HL-60/S4 (cell line): ENCODE results near the gene RSPO3.

Experiments used
- in situ Hi-C: fragments of 300-500 bp; cut with MboI; formaldehyde crosslinking; loops from 2 replicates; pipeline ENCODE4 v1.14.3; 2022; ENCODE audit warnings: low sequenced_read_pairs

RSPO3 gene

DNA sequence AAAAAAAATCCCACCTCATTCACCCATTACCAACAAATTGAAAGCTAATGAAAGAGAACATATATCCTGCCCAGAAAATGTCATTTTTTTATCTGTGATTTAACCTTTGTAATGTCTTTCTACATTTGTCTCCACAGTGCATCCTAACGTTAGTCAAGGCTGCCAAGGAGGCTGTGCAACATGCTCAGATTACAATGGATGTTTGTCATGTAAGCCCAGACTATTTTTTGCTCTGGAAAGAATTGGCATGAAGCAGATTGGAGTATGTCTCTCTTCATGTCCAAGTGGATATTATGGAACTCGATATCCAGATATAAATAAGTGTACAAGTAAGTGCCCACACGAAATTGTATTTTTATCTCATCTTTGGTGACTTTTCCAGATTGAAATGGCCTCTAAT, 30.0 kb downstream of the RSPO3 start:
- in situ Hi-C loops, result no loop called here

DNA sequence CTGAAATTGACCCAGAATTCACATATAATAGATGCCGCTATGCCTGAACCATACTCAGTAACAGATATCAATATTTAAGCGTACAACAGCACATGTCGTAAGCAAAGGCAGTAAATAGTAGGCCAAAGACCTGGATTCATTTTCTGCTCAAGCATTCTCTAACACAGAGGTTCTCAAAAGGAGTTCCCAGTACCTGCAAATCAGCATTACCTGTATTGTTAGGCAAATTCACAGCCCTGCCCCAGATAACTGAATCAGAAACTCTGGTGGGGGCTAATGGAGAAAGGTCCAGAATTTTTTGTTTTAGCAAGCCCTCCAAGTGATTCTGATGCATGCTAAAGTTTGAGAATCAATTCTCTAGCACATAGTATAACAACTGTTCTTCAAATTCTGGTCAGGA, 36.0 kb downstream of the RSPO3 start:
- in situ Hi-C loops, result no loop called here

- in situ Hi-C loops, result no loop called here
Measured at GRCh38 chr6:127160484-127160883, 42.0 kb downstream of the RSPO3 start.

GRCh38 chr6:127162836-127163235, 44.4 kb downstream of the RSPO3 start:
- in situ Hi-C loops, result no loop called here

DNA sequence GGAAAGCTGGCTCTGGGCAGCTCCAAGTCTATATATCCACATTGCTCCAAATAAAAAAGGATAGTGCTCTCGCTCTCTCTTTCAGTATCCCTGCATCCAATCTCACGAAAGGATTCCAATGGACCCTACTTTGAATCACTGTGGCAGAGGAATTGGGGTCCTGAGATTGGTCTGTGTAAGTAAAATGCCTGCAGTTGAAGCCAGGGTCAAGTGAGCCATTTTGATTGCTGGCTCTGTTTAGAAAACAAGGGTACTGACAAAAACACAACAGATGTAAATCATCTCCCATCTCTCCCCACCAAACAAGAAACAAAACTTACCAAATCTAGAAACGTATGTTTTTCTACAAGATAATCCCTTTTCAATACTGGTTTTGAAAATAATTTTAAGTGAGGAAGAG, 45.6 kb downstream of the RSPO3 start:
- in situ Hi-C loops, result no loop called here

DNA sequence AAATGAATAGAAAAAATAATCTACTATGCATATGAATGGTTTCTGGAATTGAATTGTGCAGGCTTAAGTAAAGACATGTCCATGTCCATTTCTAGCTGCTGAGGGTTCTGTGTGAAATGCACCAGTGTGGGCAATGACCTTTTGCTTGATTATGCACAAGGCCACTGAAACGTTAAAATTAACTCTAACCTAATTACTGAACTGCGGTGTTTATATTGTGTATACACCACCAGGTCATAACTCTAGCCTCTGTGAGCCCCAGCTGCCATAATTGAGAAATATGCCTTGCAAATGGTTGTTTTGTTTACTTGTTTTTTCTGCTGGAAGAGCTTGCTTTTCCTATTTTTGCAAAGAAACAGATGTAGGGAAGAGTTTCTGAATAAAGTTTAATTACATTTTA, 46.1 kb downstream of the RSPO3 start:
- in situ Hi-C loops, result no loop called here

DNA sequence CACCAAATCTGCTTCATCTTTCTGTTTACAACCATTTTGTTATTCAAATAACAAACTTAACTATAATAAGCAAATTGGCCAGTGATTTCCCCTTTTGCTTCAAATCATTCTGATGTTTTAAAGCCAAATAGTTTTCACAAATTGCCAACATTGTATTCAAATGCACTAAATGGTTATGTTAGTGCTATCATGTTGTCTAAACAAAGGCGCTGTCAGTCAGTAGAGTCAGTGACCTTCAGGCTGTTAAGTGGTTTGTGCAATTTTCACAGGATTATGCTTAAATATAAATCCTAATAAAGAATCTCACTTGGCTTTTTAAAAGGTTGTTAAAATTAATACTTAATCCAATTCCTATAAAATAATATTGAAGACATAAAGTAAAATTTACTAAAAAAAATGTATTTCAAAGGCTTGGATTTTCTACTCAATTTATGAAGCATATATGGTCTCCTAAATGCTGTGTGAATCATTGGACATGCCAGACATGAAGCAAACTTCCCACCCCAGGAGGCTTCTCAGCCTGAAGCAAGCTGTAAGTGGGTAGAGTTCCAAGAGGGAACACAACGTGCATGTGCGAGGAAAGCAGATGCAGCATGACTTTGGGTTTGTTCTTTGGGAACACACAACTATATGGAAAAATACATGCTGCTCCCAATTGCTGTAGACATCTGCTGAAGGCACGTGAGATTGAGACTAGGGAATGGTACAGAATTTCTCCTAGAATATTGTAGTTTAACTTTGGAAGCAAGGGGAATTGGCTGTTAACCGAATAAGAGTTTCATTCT, 54.9 kb downstream of the RSPO3 start:
- in situ Hi-C loops, result no loop called here

GRCh38 chr6:127176146-127176545, 57.7 kb downstream of the RSPO3 start:
- in situ Hi-C loops, result loop anchor here (25.0 kb wide), 1 partner anchor 361 kb away; no protein-coding TSS in a partner anchor

DNA sequence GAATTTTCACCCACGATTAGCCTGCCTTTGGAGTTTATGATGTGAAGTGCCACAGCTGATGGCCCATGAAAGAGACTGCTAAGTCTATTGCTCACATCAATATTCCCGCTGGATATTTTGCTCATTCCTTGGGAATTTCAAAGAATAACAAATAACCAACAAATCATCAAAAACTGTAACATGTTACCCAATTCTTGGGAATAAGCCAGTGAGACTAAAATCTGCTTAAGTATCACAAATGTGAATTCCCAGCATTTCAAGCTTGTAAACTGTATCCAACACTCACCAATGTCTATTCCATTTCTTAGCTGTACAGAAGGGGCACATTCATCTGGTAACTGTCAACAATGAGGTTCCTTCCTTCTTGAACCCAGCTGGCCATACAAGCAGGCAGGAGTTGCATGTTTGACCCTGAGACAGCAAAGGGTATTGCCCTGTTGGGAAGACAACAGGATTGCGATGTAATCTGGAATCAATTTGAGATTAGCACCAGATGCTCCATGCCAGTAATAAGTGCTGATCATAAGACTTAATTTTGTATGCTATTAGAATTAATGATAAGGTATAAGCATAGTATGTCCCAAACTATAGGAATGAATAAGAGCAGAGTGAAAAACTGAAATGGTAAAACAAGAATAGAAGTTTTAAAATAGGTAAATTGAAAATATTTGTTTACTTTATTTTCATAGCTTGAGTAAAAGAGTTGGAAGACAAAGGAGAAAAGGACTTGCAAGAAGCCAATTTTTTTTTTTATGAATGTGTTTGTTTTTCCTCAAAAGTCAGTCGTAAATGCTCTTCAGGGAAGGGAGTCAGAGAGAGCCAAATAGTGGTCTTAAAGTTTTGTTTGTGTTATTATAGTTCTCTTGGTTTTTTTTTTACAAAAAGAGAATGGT, 58.8 kb downstream of the RSPO3 start:
- in situ Hi-C loops, result loop anchor here (25.0 kb wide), 1 partner anchor 360 kb away; no protein-coding TSS in a partner anchor

DNA sequence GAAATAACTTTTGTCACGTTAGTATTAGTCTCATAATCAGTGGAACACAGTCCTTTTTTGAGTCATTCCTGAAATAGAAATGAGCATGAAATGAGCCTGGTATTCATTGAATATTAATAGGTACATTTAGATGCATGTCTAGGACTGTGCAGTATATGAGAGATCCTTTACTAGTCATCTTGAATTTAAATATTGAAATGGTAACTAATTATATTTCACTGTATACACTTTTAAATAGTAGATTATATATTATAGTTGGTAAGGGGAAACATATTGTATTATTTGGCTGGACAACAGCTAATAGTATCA, 59.4 kb downstream of the RSPO3 start:
- in situ Hi-C loops, result loop anchor here (25.0 kb wide), 1 partner anchor 359 kb away; no protein-coding TSS in a partner anchor

- in situ Hi-C loops, result loop anchor here (25.0 kb wide), 1 partner anchor 359 kb away; no protein-coding TSS in a partner anchor
Measured at GRCh38 chr6:127178746-127179145, 60.3 kb downstream of the RSPO3 start.

- in situ Hi-C loops, result loop anchor here (25.0 kb wide), 1 partner anchor 357 kb away; no protein-coding TSS in a partner anchor
Measured at GRCh38 chr6:127180426-127180825, 62.0 kb downstream of the RSPO3 start.

DNA sequence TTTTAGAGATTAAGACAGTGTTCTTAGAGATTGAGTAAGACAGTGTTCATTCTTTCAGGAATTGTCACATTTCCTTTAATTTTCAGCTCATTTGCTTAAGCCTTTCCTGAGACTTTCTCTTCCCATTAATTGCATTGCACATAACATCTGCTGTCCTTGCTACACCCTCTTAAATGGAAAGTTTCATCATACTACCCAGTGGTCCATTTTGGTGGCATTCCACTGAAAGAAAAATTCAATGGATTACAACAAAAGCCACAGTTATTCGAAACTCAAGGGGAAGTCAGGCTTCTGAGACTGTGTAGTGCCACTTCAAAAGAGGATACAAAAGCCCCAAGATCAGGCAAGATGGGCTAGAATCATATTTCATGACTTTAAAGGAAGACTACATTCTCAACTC, 64.0 kb downstream of the RSPO3 start:
- in situ Hi-C loops, result loop anchor here (25.0 kb wide), 1 partner anchor 355 kb away; no protein-coding TSS in a partner anchor

DNA sequence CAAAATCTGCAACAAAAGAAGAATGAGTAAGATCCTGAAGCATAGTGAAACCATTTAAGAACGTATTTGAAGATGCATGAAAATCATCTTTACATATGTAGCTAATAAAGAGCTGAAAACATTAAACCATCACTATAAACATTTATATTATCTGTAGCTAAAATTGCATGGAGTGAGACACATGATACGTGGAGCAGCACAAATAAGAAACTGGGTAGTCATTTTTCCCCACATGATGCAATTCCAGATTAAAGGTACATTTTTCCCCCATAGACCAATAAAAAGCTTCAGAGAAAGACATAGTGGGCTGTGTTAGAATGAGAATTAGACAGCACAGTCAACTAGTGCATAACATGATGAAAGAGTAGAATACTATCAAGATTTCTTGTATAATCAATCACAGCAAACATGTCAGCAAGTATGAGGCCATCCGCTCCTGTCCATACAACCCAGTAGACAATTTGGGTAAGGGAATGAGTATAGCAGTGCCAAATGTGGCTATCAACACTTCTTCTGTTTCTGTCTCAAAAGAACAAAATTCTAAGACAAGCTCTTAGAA, 67.0 kb downstream of the RSPO3 start:
- in situ Hi-C loops, result loop anchor here (25.0 kb wide), 1 partner anchor 352 kb away; no protein-coding TSS in a partner anchor

GRCh38 chr6:127186889-127187288, 68.4 kb downstream of the RSPO3 start:
- in situ Hi-C loops, result loop anchor here (25.0 kb wide), 1 partner anchor 350 kb away; no protein-coding TSS in a partner anchor

GRCh38 chr6:127188744-127189143, 70.3 kb downstream of the RSPO3 start:
- in situ Hi-C loops, result loop anchor here (25.0 kb wide), 1 partner anchor 349 kb away; no protein-coding TSS in a partner anchor

DNA sequence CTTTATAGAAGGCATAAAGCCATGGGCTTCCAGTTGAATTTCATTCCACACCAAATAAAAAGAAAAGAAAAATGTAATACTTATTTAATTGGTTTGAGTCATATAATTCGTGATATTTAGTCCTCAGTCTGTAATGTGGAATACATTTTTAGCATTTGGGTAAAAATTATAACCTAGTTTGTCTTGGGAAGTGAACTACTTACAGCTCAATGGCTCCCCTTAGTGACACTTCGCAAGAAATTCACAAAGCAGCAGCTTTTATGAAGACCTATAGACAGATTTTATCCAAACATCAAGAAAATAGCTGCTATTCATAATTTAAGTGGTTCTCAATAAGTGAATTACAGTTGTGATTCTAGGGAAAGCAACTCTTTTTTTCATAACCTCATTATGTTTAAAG, 72.1 kb downstream of the RSPO3 start:
- in situ Hi-C loops, result loop anchor here (25.0 kb wide), 1 partner anchor 347 kb away; no protein-coding TSS in a partner anchor

GRCh38 chr6:127191716-127192115, 73.2 kb downstream of the RSPO3 start:
- in situ Hi-C loops, result loop anchor here (25.0 kb wide), 1 partner anchor 346 kb away; no protein-coding TSS in a partner anchor

DNA sequence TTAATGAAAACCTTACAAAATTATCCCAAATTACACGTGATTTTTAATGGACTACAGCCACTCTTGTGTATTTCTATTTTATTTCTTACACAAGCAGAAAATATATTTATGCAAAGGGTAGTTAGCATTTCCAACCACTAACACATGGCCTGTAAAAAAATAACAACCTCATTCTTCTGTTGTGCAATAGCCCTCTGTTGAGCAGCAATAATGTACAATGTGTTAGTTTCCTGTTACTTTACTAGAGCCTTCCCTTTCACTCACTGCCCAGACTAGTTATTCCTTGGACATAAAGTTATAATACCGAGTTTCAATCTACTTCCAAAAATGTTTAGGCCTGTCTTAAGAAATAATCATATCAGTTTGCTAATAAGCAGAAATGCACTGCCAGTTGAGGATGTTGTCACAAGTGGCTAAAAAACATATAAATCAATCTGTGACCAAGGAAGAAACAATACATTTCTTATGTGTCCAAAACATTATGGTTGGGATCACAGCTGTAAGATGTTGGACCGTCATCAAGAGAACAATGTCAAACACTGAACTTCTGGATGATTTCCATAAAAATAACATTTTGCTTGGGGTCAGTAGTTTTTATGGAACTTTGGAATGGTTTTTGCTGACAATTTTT, 74.6 kb downstream of the RSPO3 start:
- in situ Hi-C loops, result loop anchor here (25.0 kb wide), 1 partner anchor 344 kb away; no protein-coding TSS in a partner anchor

DNA sequence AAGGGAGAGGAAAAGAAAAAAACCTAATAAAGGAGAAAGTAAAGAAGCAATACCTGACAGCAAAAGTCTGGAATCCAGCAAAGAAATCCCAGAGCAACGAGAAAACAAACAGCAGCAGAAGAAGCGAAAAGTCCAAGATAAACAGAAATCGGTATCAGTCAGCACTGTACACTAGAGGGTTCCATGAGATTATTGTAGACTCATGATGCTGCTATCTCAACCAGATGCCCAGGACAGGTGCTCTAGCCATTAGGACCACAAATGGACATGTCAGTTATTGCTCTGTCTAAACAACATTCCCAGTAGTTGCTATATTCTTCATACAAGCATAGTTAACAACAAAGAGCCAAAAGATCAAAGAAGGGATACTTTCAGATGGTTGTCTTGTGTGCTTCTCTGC, 77.4 kb downstream of the RSPO3 start:
- in situ Hi-C loops, result loop anchor here (25.0 kb wide), 1 partner anchor 341 kb away; no protein-coding TSS in a partner anchor
